Cortex of kidney (tissue), 1 donor: Measurements from ENCODE around the gene CTDSP2.
"Not testable (repeated sequence)": the region's sequence is repeated elsewhere in the genome, so short reads cannot be mapped to it uniquely, and the experiment has no call there.

Experiments
- DNase-seq: peaks from one replicate; lab custom pipeline; 2025; lab: John Stamatoyannopoulos, UW

CTDSP2 gene

DNA sequence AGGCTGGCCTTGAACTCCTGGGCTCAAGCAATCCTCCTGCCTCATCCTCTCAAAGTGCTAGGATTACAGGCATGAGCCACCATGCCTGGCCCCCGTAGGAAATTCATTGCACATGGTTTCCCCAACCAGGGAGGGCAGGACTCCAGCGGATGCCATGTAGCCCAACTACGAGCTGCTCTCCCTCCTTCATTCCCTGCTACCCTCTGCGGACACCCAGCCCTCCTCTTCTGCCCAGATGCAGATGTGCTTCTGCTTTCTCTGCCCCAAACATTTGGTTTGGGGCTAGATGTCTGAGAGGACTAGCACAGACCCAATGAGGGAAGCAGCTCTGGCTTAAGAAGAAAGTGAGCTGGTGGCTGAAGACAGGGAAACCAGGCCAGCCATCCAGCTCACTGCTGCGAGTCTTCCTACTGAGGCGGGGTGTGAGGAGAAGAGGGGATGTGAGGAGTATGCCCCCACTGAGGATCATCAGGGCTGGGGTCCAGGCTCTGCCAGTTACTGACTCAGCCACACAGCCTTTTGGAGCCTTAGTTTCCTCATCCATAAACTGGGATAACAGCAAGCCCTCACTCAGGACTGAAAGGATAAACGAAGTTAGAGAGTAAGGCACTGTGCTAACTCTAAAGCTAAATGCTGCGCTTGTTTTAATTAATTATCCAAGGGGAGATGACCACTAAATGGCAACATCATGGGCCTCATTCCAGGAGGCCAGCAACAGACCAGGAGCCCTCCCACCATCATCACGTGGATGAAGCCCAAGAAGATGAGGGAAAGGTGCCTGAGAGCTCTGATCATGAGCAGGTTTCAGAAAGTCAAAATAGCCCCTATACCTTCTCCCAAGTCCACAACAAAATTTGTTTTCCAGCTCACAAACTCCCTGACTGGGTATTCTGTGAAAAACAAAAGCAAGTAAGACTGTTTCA is 10.9 kb downstream of the CTDSP2 start:
- DNase-seq: no peak

DNA sequence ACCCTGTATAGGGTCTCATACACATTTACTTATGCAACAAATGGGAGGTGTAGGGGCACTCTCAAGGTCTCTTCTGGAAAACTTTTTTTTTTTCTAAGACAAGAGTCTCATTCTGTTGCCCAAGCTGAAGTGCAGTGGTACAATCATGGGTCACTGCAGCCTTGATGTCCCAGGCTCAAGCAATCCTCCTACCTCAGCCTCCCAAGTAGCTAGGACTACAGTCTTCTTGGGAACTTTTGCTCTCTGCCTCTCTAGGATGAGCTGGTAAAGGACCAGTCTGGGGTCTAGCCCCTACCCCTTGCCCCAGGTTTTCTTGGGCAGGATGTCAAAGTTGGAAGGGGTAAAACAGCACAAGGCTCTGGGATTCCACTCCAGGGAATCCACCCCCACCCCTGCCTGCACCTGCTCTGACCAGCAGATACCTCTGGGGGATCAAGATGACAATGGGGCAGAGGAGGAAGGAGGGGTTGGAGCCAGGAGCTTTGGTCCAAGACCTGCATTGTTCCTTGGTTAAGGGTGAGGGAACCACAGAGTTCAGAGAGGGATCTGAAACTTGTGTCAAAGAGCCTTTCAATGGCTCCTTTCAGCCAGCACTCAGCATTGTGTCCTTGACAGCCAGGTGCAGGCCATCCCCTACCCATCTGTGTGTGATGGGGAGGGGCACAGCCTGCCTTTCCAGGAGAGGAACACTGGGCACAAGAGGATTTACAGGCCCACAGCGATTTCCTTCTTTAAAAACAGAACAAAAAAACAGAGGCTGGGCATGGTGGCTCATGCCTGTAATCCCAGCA is 12.2 kb downstream of the CTDSP2 start:
- no peak for DNase-seq

DNA sequence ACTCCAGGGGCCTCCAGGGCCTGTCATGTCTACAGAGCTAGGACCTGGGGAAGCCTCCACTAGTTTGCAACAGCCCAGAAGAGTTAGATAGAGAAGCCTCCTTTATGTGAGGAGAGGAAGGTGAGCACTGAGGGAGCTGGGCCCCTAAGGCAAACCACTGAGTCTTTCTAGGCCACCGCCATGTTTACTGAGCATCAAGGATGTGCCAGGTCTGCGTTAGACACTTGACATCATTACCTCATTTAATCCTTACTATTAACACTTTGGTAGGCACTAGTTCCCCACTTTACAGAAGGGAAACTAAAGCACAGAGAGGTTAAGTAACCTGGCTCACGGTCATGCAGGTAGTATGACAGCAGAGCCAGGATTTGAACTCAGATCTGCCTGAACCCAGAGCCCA is 12.9 kb downstream of the CTDSP2 start:
- no peak for DNase-seq

DNA sequence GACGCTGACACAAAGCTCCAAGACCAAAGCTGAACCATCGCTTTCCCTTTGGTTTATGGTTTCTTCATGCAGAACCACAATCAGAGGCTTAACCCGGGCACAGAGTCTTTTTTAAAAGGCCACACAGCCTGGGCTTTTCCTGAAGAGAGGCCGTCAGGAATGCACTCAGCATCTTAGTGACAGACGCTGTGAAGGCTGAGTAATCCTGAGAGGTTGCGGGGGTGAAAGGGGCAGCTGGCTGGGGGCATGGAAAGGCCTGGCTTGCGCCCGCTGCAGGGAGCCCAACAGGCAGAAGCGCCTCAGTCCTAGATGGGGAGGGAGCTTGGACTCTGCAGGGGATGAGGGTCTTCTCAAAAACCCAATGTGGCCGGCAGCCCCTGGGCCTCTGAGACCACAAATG is 13.6 kb downstream of the CTDSP2 start:
- DNase-seq: no peak

DNA sequence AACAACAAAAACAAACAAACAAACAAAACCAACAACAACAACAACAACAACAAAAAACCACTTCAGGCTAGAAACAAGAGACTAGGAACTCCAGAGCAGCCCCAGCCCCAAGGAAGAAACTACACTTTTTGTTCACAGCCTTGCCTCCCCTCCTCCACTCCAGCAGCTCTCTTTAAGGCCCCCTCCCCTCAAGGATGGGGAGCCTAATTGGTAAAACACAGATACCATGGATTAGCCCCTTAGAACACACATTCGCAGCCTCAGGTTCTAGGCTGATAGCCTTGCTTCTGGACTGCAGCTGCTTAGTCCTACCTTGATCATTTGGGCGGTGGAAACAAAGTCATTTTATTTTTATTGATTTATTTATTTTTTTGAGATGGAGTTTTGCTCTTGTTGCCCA is 16.1 kb downstream of the CTDSP2 start:
- no peak for DNase-seq

DNA sequence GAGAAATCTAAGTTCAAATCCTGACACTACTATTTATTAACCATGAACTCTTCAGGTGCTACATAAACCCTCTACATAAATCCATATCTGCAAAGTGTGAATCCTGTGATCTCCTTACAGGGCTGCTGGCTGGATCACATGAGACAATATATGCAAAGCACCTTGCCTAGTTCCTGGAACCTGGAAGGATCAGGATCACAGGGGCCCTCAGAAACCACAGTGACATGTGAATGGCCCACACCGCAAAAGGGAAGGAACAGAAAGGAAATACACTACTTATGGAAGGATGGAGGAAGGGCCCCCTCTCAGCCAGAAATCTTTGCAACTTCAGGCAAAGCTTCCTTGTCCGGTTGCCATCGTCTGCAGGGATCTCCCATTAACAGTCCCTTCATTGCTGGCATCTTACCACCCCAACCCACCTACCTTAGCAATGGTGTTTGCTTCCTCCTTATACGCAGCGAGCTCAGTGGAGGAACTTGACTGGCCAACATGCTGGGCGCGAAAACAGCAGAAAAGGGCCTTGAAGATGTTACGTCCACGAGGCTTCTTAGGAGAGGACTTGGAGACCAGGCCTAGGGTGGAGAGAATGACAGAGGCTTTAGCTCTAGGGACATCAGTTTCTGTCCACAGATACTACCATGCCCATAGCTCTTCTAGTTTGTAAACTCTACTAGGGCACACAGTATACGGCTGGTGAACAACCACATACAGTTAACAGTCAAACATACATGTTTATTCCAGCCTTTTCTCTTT is 17.3 kb downstream of the CTDSP2 start:
- no peak for DNase-seq

DNA sequence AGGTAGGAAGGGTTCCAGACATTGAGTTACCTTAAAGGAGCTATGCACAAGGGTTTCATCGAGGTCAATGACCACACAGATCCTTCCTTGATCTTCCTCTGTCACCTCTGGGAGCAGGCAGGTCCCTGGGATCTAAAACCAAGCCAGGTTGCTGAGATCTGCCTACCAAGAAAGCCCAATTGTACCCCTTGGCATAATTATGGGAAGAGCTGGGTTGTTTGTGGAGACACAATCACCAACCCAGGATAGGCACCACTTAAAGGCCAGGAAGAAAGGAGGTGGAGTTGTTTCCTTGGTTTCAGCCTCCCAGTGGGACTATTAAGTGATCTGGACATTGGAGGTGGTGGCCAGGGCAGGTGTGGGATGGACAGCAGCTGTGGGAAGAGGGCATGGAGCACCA is 19.6 kb downstream of the CTDSP2 start:
- DNase-seq: no peak

DNA sequence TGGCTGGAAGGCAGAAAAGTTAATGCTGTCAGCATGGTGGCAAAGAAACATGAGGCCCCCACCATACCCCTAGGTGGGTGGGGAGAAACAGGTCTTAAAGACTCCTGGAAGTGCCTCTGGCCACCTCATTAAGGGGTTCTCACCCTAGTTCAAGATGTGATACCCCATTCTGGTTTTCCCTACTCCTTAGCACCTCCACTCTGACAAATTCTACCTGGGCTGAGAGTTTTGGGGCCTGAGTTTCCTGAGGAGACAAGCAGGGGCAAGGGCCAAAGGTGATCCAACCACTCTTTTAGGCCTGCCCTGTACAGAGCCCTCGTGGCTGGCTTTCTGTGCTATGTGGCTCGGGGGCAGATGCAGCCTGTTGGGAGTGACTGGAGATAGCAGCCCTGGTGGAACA is 20.1 kb downstream of the CTDSP2 start:
- DNase-seq: no peak

DNA sequence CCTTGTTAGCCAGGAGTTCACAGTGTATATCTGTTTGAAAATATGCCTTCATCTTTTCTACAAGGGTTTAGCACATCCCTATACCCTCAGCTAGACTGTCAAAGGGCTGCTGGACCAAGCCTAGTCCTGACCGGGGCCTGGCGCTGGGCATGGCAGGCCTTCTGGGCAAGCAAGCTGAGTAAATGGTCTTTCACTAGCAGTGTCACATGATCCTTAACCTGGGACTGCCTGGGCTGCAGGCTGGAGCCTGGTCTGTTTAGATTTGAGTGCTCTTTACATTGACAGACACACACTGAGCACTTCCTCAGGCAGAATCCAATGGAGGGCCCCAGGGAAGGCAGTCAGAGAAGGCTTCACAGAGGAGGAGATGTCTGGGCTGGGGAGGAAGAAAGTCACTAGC is 21.1 kb downstream of the CTDSP2 start:
- no peak for DNase-seq

DNA sequence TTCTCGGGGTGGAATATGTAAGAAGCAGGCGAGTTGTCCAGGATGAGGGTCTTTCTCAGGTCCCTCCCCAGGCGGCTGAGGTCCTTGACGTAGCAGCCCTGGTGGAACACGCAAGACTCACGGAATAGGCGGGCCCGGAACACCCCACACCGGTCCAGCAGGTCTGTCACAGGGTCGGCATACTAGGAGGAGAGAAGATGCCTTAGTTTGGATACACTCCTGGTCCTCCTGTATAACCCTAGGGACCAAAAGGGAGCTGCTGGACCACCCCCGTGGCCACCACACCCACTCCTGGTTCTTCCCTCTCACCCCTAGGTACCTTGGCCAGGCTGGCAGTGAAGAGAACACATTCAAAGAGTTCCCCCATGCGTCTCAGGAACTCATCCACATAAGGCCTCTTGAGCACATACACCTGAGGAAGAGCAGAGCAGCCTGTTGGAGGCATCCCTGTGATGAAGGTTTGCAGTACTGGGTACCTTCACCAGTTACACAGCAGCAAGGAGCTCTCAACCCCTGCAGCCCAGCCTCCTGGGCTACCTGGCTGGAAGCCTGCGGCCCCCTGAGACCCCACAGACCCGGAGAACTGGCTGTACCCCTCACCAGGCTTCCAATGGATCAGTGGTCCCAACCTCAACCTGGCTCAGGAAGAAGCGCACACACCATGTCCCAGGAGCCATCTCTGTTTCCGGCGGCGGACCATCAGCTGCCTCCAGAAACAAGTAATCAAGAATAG is 22.5 kb downstream of the CTDSP2 start:
- DNase-seq: no peak

DNA sequence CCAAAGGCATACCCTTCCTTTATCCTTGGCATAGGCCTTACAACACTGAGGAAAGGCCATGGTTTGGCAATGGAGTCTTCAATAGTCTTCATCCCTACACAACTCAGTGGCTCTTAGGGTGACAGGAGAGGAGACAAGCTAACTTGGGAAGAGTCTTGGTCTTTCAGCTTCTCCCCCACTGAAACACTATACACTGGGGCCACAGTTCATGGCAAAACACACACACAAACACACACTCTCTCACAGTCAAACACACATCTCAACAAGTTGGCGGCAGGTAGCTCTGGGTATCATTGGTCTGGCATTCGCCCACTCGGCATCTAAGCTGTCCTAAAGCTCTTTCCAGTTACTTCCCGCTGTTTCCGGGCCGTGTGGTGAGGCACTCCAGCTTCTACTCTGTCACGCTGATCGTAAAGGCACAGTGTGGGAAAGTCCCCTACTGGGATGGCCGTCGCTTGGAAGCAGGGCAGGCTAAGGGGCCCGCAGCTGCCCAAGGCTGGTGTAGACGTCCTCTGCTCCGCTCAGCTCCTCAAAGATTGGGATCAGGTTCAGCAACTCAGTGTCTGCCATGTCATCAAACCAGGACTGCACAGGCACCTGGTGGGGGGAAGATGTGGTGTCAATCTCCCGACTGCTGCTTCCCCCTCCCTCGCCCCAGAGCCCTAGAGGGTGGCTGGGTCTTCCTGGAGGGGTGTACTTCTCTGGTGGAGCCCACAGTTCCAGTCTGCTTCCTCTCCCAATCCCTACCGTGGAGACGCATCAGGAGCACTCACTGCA is 23.2 kb downstream of the CTDSP2 start:
- no peak for DNase-seq

DNA sequence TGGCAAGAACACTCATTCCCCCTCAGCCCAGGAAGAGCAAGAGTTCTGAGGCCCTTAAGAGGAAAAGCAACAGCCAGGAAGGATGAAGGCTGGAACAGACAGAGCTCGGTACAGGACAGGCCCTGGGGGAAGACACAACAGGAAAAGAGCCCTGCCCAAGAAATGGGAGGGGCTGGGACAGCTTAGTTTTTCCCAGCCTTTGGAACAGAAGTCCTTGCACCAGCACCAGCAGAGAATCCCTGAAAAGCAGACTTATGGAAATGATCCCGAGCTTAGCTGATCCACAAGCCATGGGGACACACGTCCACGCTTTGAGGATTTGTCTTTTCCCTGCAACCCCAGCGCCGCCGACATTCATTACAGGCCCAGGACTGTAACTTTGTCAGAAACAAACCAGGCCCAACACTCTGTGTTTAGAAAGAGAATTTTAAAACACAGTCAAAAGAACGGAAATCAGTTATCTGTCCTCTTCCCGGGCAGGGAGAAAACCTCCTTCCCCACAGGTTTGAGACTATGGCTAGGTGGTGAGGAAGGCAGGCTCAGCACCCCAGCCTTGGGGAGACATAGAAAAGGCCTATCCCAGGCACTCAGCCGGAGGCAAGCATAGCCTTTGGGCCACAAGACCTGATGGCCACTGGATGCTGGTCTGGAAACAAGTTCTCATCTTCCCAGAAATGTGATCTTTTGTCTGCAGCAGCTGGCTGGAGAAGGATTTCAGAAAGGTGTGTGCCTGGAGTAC is 24.0 kb downstream of the CTDSP2 start:
- no peak for DNase-seq

DNA sequence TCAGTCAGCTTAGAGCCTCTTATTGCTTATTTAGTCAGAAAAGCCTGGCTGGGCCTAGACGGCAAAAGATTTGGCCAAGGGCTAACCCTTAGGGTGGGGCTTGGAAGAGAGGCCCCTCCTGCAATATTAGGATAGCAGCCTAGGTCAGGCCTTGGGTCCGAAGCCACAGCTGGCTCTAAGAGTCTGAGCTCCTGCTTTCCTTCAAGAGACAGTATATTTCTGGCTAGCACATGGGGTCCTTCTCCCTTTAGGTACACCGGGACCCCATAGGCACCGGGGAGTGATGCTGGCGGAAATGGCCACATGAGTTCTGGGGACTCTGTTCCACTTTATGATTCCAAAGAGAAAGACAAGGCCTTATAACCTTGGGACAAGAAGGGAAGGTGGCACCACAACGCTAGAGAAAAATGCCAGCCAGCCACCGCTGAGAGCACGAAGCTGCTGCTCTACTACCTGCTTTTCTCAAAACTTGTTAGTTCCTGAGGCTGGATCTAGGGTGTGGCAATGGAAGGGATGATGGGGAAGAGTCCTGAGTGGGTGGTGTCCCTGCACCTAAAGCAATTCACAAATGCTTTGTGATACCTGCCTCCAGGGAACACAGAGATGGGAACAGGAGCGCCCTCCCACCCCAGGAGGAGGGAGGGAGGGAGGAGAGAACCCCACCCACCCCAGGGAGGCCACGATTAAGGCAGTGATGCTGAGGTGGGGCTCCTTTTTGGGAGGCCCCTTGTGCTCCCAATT is 24.9 kb downstream of the CTDSP2 start:
- no peak for DNase-seq

DNA sequence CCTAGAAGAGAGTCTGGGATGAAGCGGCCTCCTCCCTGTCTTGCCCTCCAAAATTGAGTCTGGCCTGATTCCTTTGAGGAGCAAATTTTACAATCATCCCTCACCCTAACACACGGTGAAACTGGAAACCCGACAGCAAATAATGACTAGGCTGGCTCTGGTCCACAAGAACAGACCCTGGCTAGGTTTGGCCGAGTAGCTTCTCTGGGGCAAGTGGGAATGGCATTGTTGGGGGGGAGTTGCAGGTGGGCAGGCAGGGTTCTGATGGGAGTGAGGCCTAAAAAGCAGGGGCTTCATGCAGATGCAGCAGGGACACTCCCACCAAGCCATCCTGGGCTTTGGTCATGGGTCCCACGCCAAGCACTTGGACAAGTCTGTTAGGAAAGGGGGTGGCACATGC is 25.5 kb downstream of the CTDSP2 start:
- not testable (repeated sequence) for DNase-seq

DNA sequence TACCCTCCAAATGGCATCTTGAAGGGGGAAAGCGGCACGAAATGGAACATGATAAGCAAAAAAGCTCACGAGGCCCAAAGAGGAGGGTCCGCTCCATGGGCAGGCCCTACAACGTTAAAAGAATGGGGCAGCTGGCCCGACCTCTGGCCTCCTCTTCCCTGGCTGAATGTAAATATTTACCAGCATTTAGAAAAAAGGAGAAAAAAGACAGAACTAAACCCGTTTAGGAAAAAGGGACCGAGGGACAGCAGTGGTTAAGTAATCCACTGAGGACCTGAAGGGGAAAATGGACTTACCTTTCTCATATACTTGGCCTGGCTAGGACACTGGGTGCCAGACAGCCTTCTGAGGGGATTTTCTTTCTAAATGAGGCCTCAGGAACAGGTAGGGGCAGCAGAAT is 26.4 kb downstream of the CTDSP2 start:
- DNase-seq: not testable (repeated sequence)

DNA sequence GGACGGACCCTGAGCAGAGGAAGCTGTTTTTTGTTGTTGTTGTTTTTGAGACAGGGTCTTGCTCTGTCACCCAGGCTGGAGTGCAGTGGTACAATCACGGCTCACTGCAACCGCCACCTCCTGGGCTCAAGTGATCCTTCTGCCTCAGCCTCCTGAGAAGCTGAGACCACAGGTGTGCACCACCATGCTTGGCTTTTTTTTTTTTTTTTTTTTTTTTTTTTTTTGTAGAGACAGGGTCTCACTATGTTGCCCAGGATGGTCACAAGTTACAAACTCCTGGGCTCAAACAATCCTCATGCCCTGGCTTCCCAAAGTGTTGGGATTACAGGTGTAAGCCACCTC is 28.6 kb downstream of the CTDSP2 start:
- not testable (repeated sequence) for DNase-seq

DNA sequence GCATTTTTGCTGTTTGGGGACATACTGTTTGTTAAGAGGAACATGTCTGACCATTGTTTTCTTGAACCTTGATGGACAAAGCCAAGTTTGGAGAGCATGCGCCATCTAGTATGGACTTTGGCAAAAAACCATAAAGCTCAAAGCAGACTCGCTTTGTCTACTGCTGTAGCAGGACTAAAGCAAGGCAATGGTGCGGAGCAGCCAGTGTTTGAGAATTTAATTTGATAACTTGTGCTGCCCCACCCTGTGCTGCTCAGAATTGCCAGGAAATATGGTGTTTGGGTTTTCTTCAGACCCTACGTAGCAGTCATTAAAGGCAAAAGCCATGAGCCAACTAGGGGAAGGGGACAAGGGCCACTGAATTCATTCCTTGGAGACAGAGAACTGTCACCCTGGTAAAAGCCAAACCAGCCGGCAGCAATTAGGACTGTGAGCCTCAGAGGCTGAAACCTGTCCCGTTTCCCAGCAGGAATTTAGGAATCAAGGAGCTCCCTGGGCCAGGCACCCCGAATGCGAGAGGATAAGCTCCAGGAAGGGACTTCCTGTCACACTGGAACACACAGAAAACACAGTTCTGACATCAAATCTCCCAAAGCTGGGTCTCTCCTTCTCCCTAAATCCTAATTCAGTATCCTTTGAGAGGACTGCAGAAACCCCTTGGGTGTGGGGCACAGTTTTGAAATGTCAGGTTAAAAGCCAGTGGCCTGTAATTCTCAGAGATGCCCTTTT is 29.1 kb downstream of the CTDSP2 start:
- DNase-seq: no peak

DNA sequence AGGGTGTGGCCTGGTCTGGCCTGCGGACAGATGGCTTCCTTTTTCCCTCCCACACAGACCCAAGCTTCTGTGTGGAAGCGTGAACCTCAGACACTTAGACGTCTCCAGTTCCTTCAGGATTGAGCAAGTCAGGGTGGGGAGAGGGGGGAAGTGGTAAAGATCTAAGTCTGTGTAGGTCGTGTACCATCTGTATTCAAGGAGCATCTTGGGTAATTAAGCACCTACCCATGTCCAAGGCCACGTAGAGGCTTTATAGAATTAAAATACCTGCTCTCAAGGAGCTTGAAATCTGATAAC is 29.7 kb downstream of the CTDSP2 start:
- no peak for DNase-seq
